Endothelial cell of umbilical vein (primary cell): ENCODE data around the gene FBXO3. TPM values are rescaled to one million over a fixed set of nuclear protein-coding genes. Genes with fewer than 3 reads are reported as not detected.
"Not testable (repeated sequence)": the region's sequence is repeated elsewhere in the genome, so short reads cannot be mapped to it uniquely, and the experiment has no call there.

Source experiments
- BruUV-seq: library from RNA; stranded (reverse); fragments of 400-500 nt; replicated peaks from 2 replicates; lab custom pipeline; 2021; lab: Mats Ljungman, UMichigan
- CTCF ChIA-PET: fragments of 300-600, 350-600 bp; sonication (Branson Sonifier 250); formaldehyde crosslinking; loops from one replicate; lab custom pipeline; 2021; ENCODE audit warnings: antibody characterized with exemption, inconsistent platforms; lab: Charles Lee
- POLR2A ChIA-PET: fragments of 300-600, 350-600 bp; sonication (Branson Sonifier 250); formaldehyde crosslinking; loops from one replicate; lab custom pipeline; 2021; ENCODE audit warnings: antibody characterized with exemption, inconsistent platforms; lab: Charles Lee
- DNase-seq: peaks from one replicate; pipeline ENCODE4 v3.0.0-alpha.2; 2011; ENCODE audit warnings: low read depth, low spot score
- FAIRE-seq: peaks from 2 replicates; lab custom pipeline; 2011; peaks lifted over from hg19 to GRCh38; lab: Jason Lieb, UNC
- H2AFZ ChIP-seq: 2 replicates; pipeline ENCODE4 v1.6.0; 2012; ENCODE audit warnings: low read depth, low read length, control low read depth, inconsistent platforms
- H3K27ac ChIP-seq: 2 replicates; pipeline ENCODE4 v1.5.1; 2011; ENCODE audit warnings: low read depth, mild to moderate bottlenecking, control low read depth, low read length, moderate library complexity; ENCODE audit not compliant: insufficient read depth
- H3K27me3 ChIP-seq, 2 experiments: 2 replicates each; pipeline versions ENCODE4 v1.6.0 to v1.6.1; 2011; ENCODE audit warnings: low read length in 2 of 2, mixed read lengths in 1 of 2; ENCODE audit not compliant: control insufficient read depth in 2 of 2, insufficient read depth in 2 of 2
- H3K36me3 ChIP-seq, 2 experiments: 2 replicates in 1 of 2; 3 replicates in 1 of 2; pipeline ENCODE4 v1.5.1; 2011; ENCODE audit warnings: low read length in 2 of 2, mild to moderate bottlenecking in 1 of 2, moderate library complexity in 1 of 2; ENCODE audit not compliant: control insufficient read depth in 2 of 2, insufficient read depth in 2 of 2; ENCODE audit errors: extremely low read depth in 1 of 2
- H3K4me1 ChIP-seq: 3 replicates; pipeline ENCODE4 v1.5.1; 2011; ENCODE audit warnings: mild to moderate bottlenecking, low read length; ENCODE audit not compliant: control insufficient read depth, insufficient read depth; ENCODE audit errors: extremely low read depth
- H3K4me2 ChIP-seq: 2 replicates; pipeline ENCODE4 v1.6.1; 2011; ENCODE audit warnings: low read length, control low read depth, mixed read lengths; ENCODE audit not compliant: insufficient read depth
- H3K4me3 ChIP-seq, 3 experiments: fragments of 200-600 bp in 1 of 3; sonication (generic), shearing (Covaris generic) in 1 of 3; replicated peaks in 1 of 3; 2 replicates each; pipeline ENCODE4 v1.5.1; 2011 to 2016; ENCODE audit warnings: control low read depth in 3 of 3, low read length in 3 of 3, mild to moderate bottlenecking in 2 of 3, inconsistent platforms in 1 of 3, low read depth in 1 of 3, moderate library complexity in 1 of 3; ENCODE audit not compliant: insufficient read depth in 1 of 3
- H3K79me2 ChIP-seq: 2 replicates; pipeline ENCODE4 v1.6.0; 2012; ENCODE audit warnings: low read length, inconsistent platforms; ENCODE audit not compliant: control insufficient read depth, insufficient read depth
- H3K9ac ChIP-seq: replicated peaks from 2 replicates; pipeline ENCODE3; 2011; ENCODE audit warnings: low read length, control low read depth; ENCODE audit not compliant: insufficient read depth; ENCODE audit errors: extremely low read depth
- H3K9me1 ChIP-seq: replicated peaks from 3 replicates; pipeline ENCODE4 v1.6.0; 2011; ENCODE audit warnings: mild to moderate bottlenecking, low read length; ENCODE audit not compliant: control insufficient read depth, insufficient read depth; ENCODE audit errors: extremely low read depth
- H3K9me3 ChIP-seq: replicated peaks from 2 replicates; pipeline ENCODE4 v1.5.1; 2012; ENCODE audit warnings: low read length, inconsistent platforms; ENCODE audit not compliant: control insufficient read depth, insufficient read depth
- H4K20me1 ChIP-seq: replicated peaks from 2 replicates; pipeline ENCODE3; 2011; ENCODE audit warnings: mild to moderate bottlenecking, low read length; ENCODE audit not compliant: control insufficient read depth, insufficient read depth; ENCODE audit errors: extremely low read depth
- GATA2 ChIP-seq: IDR thresholded peaks from 2 replicates; pipeline ENCODE4 v1.7.0; 2011; ENCODE audit warnings: low read depth, mild to moderate bottlenecking, moderate library complexity, mixed read lengths, low read length; ENCODE audit not compliant: insufficient read length, insufficient read depth
- JUN ChIP-seq: IDR thresholded peaks from 2 replicates; pipeline ENCODE4 v1.6.1; 2011; ENCODE audit warnings: borderline replicate concordance, low read depth; ENCODE audit not compliant: insufficient read length, insufficient read depth
- POLR2AphosphoS5 ChIP-seq: IDR thresholded peaks from 2 replicates; pipeline ENCODE4 v1.6.1; 2012; ENCODE audit warnings: low read depth, mild to moderate bottlenecking, control low read depth, low read length, moderate library complexity; ENCODE audit not compliant: insufficient read depth
- dilution Hi-C: fragments of 300-500 bp; cut with MboI; formaldehyde crosslinking; loops from one replicate; pipeline ENCODE4 v1.15.0; 2019; ENCODE audit warnings: low sequenced_read_pairs; ENCODE audit not compliant: extremely low pct_ligation_motif_present
- intact Hi-C: fragments of 100-400 bp; cut with micrococcal nuclease; formaldehyde crosslinking; loops from one replicate; pipeline ENCODE4 v1.10.0; 2022
- polyA plus RNA-seq, 4 experiments: library from polyadenylated mRNA; depleted of rRNA in 3 of 4; stranded (reverse) in 3 of 4; unstranded in 1 of 4; fragments of >200 nt; gene quantifications; 2 replicates each; pipeline versions ENCODE4 v1.2.1 to v1.2.3, GENCODE V29; 2011 to 2012; ENCODE audit warnings: missing spikeins in 1 of 4
- total RNA-seq: library from RNA; stranded (reverse); gene quantifications from 2 replicates; pipeline ENCODE4 v1.2.3, GENCODE V29; 2021
- TF ChIP-seq, protein P1 (sequence below): IDR thresholded peaks from 2 replicates; pipeline ENCODE4 v1.6.1; 2011; ENCODE audit not compliant: insufficient read depth, insufficient read length

Gene FBXO3
- total and polyA plus RNA-seq, 2 donors (not counting 3 experiments of a cell fraction or from before 2014, with no cell fraction given): 18.0 to 23.1 TPM

DNA sequence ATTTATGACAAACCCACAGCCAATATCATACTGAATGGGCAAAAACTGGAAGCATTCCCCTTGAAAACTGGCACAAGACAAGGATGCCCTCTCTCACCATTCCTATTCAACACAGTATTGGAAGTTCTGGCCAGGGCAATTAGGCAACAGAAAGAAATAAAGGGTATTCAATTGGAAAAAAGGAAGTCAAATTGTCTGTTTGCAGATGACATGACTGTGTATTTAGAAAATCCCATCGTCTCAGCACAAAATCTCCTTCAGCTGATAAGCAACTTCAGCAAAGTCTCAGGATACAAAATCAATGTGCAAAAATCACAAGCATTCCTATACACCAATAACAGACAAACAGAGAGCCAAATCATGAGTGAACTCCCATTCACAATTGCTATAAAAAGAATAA lies 46.8 kb downstream of the FBXO3 start:
- H3K27ac ChIP-seq, DNase-seq, H4K20me1 ChIP-seq, H2AFZ ChIP-seq, H3K36me3 ChIP-seq, H3K9ac ChIP-seq, BruUV-seq, dilution Hi-C loops, FAIRE-seq, H3K9me3 ChIP-seq, H3K27me3 ChIP-seq, H3K9me1 ChIP-seq, H3K4me2 ChIP-seq, H3K4me3 ChIP-seq, intact Hi-C loops: not testable (repeated sequence)
- Histone ChIP-seq H3K4me1 (peaks cover 65% of the 10 kb centered on the region), H3K79me2 (peaks cover 94% of the 10 kb centered on the region)
- ChIA-PET CTCF (interaction anchor here (1.6 to 6.3 kb wide), 2 partner anchors 15 to 26 kb away, joined by 3 to 52 read pairs; no protein-coding TSS in a partner anchor), POLR2A (interaction anchor here (0.6 kb wide), 1 partner anchor 10 kb away, joined by 4 read pairs; no protein-coding TSS in a partner anchor)

DNA sequence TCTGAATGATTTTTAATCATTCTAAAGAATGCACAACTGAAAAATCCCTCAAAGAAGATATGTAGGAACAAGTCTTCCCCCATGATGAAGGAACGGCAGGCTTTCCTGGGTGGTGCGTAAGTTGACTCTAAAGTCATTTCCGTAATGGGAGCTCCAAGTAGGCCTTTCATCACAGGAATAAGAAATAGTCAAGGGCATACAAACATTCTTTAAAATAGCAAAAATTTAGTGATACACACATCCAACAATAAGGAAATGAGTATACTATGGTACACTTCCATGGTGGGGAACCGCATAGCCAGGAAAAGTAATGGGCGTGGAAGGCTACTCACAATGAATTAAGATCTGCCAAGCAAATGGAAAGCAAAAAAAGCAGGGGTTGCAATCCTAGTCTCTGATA lies 48.8 kb downstream of the FBXO3 start:
- peaks cover 94% of the 10 kb centered on the region for H3K79me2 ChIP-seq
- H3K4me1 ChIP-seq: peaks cover 66% of the 10 kb centered on the region
- H3K4me3 ChIP-seq: no peak overlapping the region
- no peaks in the 10 kb centered on the region for H3K9me1 ChIP-seq
- no peaks in the 10 kb centered on the region for H3K9me3 ChIP-seq
- peaks cover 7 to 9% of the 10 kb centered on the region in 2 experiments for H3K36me3 ChIP-seq
- no peaks in the 10 kb centered on the region for H4K20me1 ChIP-seq
- FAIRE-seq: peak; percentile 75
- no peak overlapping the region for H2AFZ ChIP-seq
- TF ChIP-seq JUN: no peak
- TF ChIP-seq, protein P1, sequence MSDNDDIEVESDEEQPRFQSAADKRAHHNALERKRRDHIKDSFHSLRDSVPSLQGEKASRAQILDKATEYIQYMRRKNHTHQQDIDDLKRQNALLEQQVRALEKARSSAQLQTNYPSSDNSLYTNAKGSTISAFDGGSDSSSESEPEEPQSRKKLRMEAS: no peak
- peak; percentile 32 for TF ChIP-seq GATA2
- no peak for TF ChIP-seq POLR2AphosphoS5
- peak overlapping the region; percentile 78 for H3K9ac ChIP-seq
- peak; percentile 68 for DNase-seq
- no peaks in the 10 kb centered on the region for H3K27me3 ChIP-seq
- peak overlapping the region; percentile 74 for H3K4me2 ChIP-seq
- dilution Hi-C loops (no loop called here), intact Hi-C loops (no loop called here)
- ChIA-PET POLR2A (interaction anchor here (0.8 to 1.6 kb wide), 3 partner anchors 8 to 33 kb away, joined by 3 to 10 read pairs (median 3); no protein-coding TSS in a partner anchor), CTCF (interaction anchor here (1.2 to 6.3 kb wide), 5 partner anchors 10 to 21 kb away, joined by 3 to 52 read pairs (median 7); no protein-coding TSS in a partner anchor)
- no TSS peak for BruUV-seq
- H3K27ac ChIP-seq: peak overlapping the region; percentile 99
